ENCODE results near the gene MUSTN1.

MUSTN1 gene

GRCh38 chr3:52798978-52799476 is 35.8 kb downstream of the MUSTN1 start:
- no peak for DNase-seq

- DNase-seq: no peak
Observed at GRCh38 chr3:52798376-52798977, 36.3 kb downstream of the MUSTN1 start.

- DNase-seq: no peak
Observed at GRCh38 chr3:52796411-52796810, 38.4 kb downstream of the MUSTN1 start.

GRCh38 chr3:52795298-52795900 is 39.4 kb downstream of the MUSTN1 start:
- no peak for DNase-seq

- no peak for DNase-seq
Observed at GRCh38 chr3:52794612-52795099, 40.2 kb downstream of the MUSTN1 start, which contains the start of gene ITIH3. TSS of gene ITIH3 (plus strand) at chr3:52794796. CDS start at chr3:52794804, 8 bp downstream.

- DNase-seq: no peak
Observed at GRCh38 chr3:52793702-52794611, 40.9 kb downstream of the MUSTN1 start.

- no peak for DNase-seq
Observed at GRCh38 chr3:52792961-52793695, 41.7 kb downstream of the MUSTN1 start.

- no peak for DNase-seq
Observed at GRCh38 chr3:52792413-52792812, 42.4 kb downstream of the MUSTN1 start.

- no peak for DNase-seq
Observed at GRCh38 chr3:52791928-52792327, 42.9 kb downstream of the MUSTN1 start.

- DNase-seq: no peak
Observed at GRCh38 chr3:52791366-52791765, 43.5 kb downstream of the MUSTN1 start.

- no peak for DNase-seq
Observed at GRCh38 chr3:52790741-52791140, 44.1 kb downstream of the MUSTN1 start.

- DNase-seq: no peak
Observed at GRCh38 chr3:52790337-52790736, 44.5 kb downstream of the MUSTN1 start.

- no peak for DNase-seq
Observed at GRCh38 chr3:52789746-52790040, 45.1 kb downstream of the MUSTN1 start.

GRCh38 chr3:52788890-52789745 is 45.7 kb downstream of the MUSTN1 start:
- no peak for DNase-seq

- DNase-seq: no peak
Observed at GRCh38 chr3:52787672-52788625, 46.9 kb downstream of the MUSTN1 start.

GRCh38 chr3:52787246-52787645 is 47.6 kb downstream of the MUSTN1 start:
- no peak for DNase-seq

- DNase-seq: no peak
Observed at GRCh38 chr3:52786330-52787215, 48.2 kb downstream of the MUSTN1 start.

- DNase-seq: no peak
Observed at GRCh38 chr3:52784931-52785590, 49.8 kb downstream of the MUSTN1 start.

- no peak for DNase-seq
Observed at GRCh38 chr3:52784021-52784621, 50.7 kb downstream of the MUSTN1 start.

Data from DMS153 (cell line).